H9 (cell line): ENCODE measurements around the gene BHLHA15. TPM values are rescaled to one million over a fixed set of nuclear protein-coding genes. Genes with fewer than 3 reads are reported as not detected.

Experiments used
- DNase-seq: peaks from one replicate; pipeline ENCODE4 v3.0.0-alpha.2; 2017
- H2AFZ ChIP-seq: one replicate; pipeline ENCODE4 v1.6.1; 2013; ENCODE audit warnings: mild to moderate bottlenecking, low read length, control low read depth, moderate library complexity
- H2AK5ac ChIP-seq: 2 replicates; pipeline ENCODE4 v1.6.1; 2013; ENCODE audit warnings: low read length, control low read depth, mixed read lengths; ENCODE audit not compliant: insufficient read length
- H2BK120ac ChIP-seq: one replicate; pipeline ENCODE4 v1.6.1; 2013; ENCODE audit warnings: low read depth, mild to moderate bottlenecking, low read length, control low read depth, inconsistent platforms; ENCODE audit not compliant: poor library complexity, severe bottlenecking
- H2BK12ac ChIP-seq: 2 replicates; pipeline ENCODE4 v1.6.1; 2013; ENCODE audit warnings: low read length, control low read depth, mixed read lengths, low read depth; ENCODE audit not compliant: insufficient read length
- H2BK15ac ChIP-seq: 2 replicates; pipeline ENCODE4 v1.6.1; 2013; ENCODE audit warnings: low read depth, low read length, control low read depth
- H2BK20ac ChIP-seq: one replicate; pipeline ENCODE4 v1.6.1; 2013; ENCODE audit warnings: low read depth, mild to moderate bottlenecking, low read length, control low read depth, inconsistent platforms; ENCODE audit not compliant: poor library complexity, severe bottlenecking
- H2BK5ac ChIP-seq: 2 replicates; pipeline ENCODE4 v1.6.1; 2013; ENCODE audit warnings: low read length, control low read depth, mixed read lengths; ENCODE audit not compliant: insufficient read length
- H3K14ac ChIP-seq: 2 replicates; pipeline ENCODE4 v1.6.1; 2013; ENCODE audit warnings: low read length, control low read depth; ENCODE audit not compliant: insufficient read depth
- H3K18ac ChIP-seq: 2 replicates; pipeline ENCODE4 v1.6.1; 2013; ENCODE audit warnings: low read depth, mild to moderate bottlenecking, mixed read lengths, low read length, control low read depth; ENCODE audit not compliant: insufficient read length
- H3K23ac ChIP-seq: 2 replicates; pipeline ENCODE4 v1.6.1; 2013; ENCODE audit warnings: low read length, control low read depth, mixed read lengths, low read depth; ENCODE audit not compliant: insufficient read length
- H3K23me2 ChIP-seq: 2 replicates; pipeline ENCODE4 v1.6.1; 2013; ENCODE audit warnings: low read depth, mild to moderate bottlenecking, mixed read lengths, low read length, control low read depth; ENCODE audit not compliant: insufficient read length, poor library complexity, severe bottlenecking
- H3K27ac ChIP-seq: 2 replicates; pipeline ENCODE4 v1.5.1; 2013; ENCODE audit warnings: low read length, control low read depth, mixed read lengths, low read depth; ENCODE audit not compliant: insufficient read length
- H3K27me3 ChIP-seq: 2 replicates; pipeline ENCODE4 v1.6.1; 2013; ENCODE audit warnings: low read length, control low read depth, inconsistent platforms; ENCODE audit not compliant: insufficient read depth
- H3K4ac ChIP-seq: 2 replicates; pipeline ENCODE4 v1.6.1; 2013; ENCODE audit warnings: low read depth, mild to moderate bottlenecking, control low read depth, inconsistent platforms, low read length, moderate library complexity
- H3K4me1 ChIP-seq: 2 replicates; pipeline ENCODE4 v1.6.1; 2013; ENCODE audit warnings: low read length, control low read depth, inconsistent platforms; ENCODE audit not compliant: insufficient read depth
- H3K4me2 ChIP-seq: 2 replicates; pipeline ENCODE4 v1.6.1; 2013; ENCODE audit warnings: low read length, control low read depth, mixed read lengths; ENCODE audit not compliant: insufficient read length, insufficient read depth
- H3K56ac ChIP-seq: 2 replicates; pipeline ENCODE4 v1.6.1; 2013; ENCODE audit warnings: low read depth, mild to moderate bottlenecking, mixed read lengths, low read length, control low read depth; ENCODE audit not compliant: insufficient read length
- H3K79me1 ChIP-seq: 2 replicates; pipeline ENCODE4 v1.6.1; 2013; ENCODE audit warnings: low read depth, mild to moderate bottlenecking, moderate library complexity, low read length, control low read depth, inconsistent platforms; ENCODE audit not compliant: insufficient read depth, poor library complexity, severe bottlenecking
- H3K79me2 ChIP-seq: 2 replicates; pipeline ENCODE4 v1.6.1; 2013; ENCODE audit warnings: low read length, control low read depth, inconsistent platforms; ENCODE audit not compliant: insufficient read depth
- H3K9ac ChIP-seq: 2 replicates; pipeline ENCODE4 v1.6.1; 2013; ENCODE audit warnings: low read length, control low read depth, mixed read lengths; ENCODE audit not compliant: insufficient read length; ENCODE audit errors: extremely low read depth
- H3K9me3 ChIP-seq: one replicate; pipeline ENCODE4 v1.6.1; 2013; ENCODE audit warnings: low read depth, low read length, inconsistent platforms; ENCODE audit not compliant: control insufficient read depth
- H3T11ph ChIP-seq: one replicate; pipeline ENCODE4 v1.6.1; 2013; ENCODE audit warnings: mild to moderate bottlenecking, low read length, control low read depth, inconsistent platforms
- H4K20me1 ChIP-seq: one replicate; pipeline ENCODE4 v1.6.1; 2013; ENCODE audit not compliant: control insufficient read depth, insufficient read length, insufficient read depth
- H4K5ac ChIP-seq: 2 replicates; pipeline ENCODE4 v1.6.1; 2013; ENCODE audit warnings: low read depth, mild to moderate bottlenecking, mixed read lengths, low read length, control low read depth; ENCODE audit not compliant: insufficient read length
- H4K8ac ChIP-seq: replicated peaks from 2 replicates; pipeline ENCODE4 v1.6.1; 2013; ENCODE audit warnings: low read length, control low read depth, mixed read lengths, low read depth; ENCODE audit not compliant: insufficient read length
- H4K91ac ChIP-seq: 2 replicates; pipeline ENCODE4 v1.6.1; 2013; ENCODE audit warnings: low read depth, mild to moderate bottlenecking, moderate library complexity, mixed read lengths, low read length, control low read depth; ENCODE audit not compliant: insufficient read length
- H3K27ac Mint-ChIP-seq, 3 experiments: 2 replicates in 2 of 3; 3 replicates in 1 of 3; pipeline ENCODE4 v1.8.0; 2020 to 2021; ENCODE audit warnings: mixed read lengths in 3 of 3, mild to moderate bottlenecking in 1 of 3, moderate library complexity in 1 of 3
- H3K27me3 Mint-ChIP-seq: 2 replicates; pipeline ENCODE4 v1.8.0; 2021; ENCODE audit warnings: low read depth, mild to moderate bottlenecking, moderate library complexity, mixed read lengths
- H3K36me3 Mint-ChIP-seq, 3 experiments: 2 replicates in 2 of 3; 3 replicates in 1 of 3; pipeline ENCODE4 v1.8.0; 2020 to 2021; ENCODE audit warnings: low read depth in 3 of 3, mixed read lengths in 3 of 3; ENCODE audit not compliant: insufficient read depth in 1 of 3
- H3K4me1 Mint-ChIP-seq, 2 experiments: 2 replicates each; pipeline ENCODE4 v1.8.0; 2020; ENCODE audit warnings: mixed read lengths in 2 of 2
- H3K4me3 Mint-ChIP-seq, 2 experiments: 2 replicates in 1 of 2; 3 replicates in 1 of 2; pipeline ENCODE4 v1.8.0; 2020 to 2021; ENCODE audit warnings: mild to moderate bottlenecking in 2 of 2, mixed read lengths in 2 of 2, moderate library complexity in 1 of 2
- H3K9me3 Mint-ChIP-seq, 2 experiments: 2 replicates in 1 of 2; 3 replicates in 1 of 2; pipeline ENCODE4 v1.8.0; 2020; ENCODE audit warnings: mild to moderate bottlenecking in 2 of 2, mixed read lengths in 2 of 2, moderate library complexity in 1 of 2
- CTCF ChIP-seq: fragments of 200-600 bp; sonication (generic); conservative IDR thresholded peaks from 3 replicates; pipeline ENCODE4 v1.8.0; 2021; ENCODE audit warnings: antibody characterized with exemption, mild to moderate bottlenecking
- WGBS: extraction: QIAGEN DNeasy Blood & Tissue Kit; methylation state at CpG from one replicate; pipeline ENCODE4 v1.1.7; 2013; ENCODE audit warnings: missing lambda C conversion rate, low lambda C conversion rate, mixed read lengths; ENCODE audit not compliant: insufficient read length; ENCODE audit errors: extremely low coverage; 5-methylcytosine and 5-hydroxymethylcytosine counted together
- total RNA-seq: library from RNA; stranded (reverse); gene quantifications from 2 replicates; pipeline ENCODE4 v1.2.1, GENCODE V29; 2021

Gene BHLHA15
- total RNA-seq, 1 experiment from 2014 or later, result 1.4 TPM

GRCh38 chr7:98170966-98171365 lies 40.3 kb upstream of the BHLHA15 start:
- TF ChIP-seq CTCF, result no peak
- WGBS, result no CpG with 5 or more reads among the region's 8 CpGs

More at GRCh38 chr7:98170966-98171365, 40.3 kb upstream of the BHLHA15 start:
- H4K20me1 ChIP-seq, result no peaks in the 10 kb centered on the region
- no peak overlapping the region for H3K23ac ChIP-seq
- H3K4me1 ChIP-seq, result no peaks in the 10 kb centered on the region
- H3K23me2 ChIP-seq, result no peaks in the 10 kb centered on the region
- no peak overlapping the region for H4K5ac ChIP-seq
- no peak overlapping the region for H2BK12ac ChIP-seq
- no peaks in the 10 kb centered on the region for H3K79me1 ChIP-seq
- Mint-ChIP-seq H3K4me1 (peaks cover 14 to 19% of the 10 kb centered on the region in 2 experiments), H3K27ac (peak overlapping the region in 2 of 3 experiments; percentile 7 to 38; a peak in 3 of 7 replicates), H3K36me3 (peaks cover 10 to 21% (median 13%) of the 10 kb centered on the region in 3 experiments; a peak in 6 of 7 replicates), H3K4me3 (no peak overlapping the region), H3K27me3 (no peaks in the 10 kb centered on the region), H3K9me3 (no peaks in the 10 kb centered on the region)
- no peak overlapping the region for H3K18ac ChIP-seq
- no peak overlapping the region for H3K56ac ChIP-seq
- H2AK5ac ChIP-seq, result no peak overlapping the region
- H3K4ac ChIP-seq, result no peak overlapping the region
- H2BK20ac ChIP-seq, result no peak overlapping the region
- H3K27ac ChIP-seq, result no peak overlapping the region
- H2BK120ac ChIP-seq, result no peak overlapping the region
- H3K9ac ChIP-seq, result no peak overlapping the region
- H2BK5ac ChIP-seq, result no peak overlapping the region
- no peaks in the 10 kb centered on the region for H3K79me2 ChIP-seq
- no peak overlapping the region for H2BK15ac ChIP-seq
- H3K14ac ChIP-seq, result no peak overlapping the region
- H3K4me2 ChIP-seq, result no peak overlapping the region
- DNase-seq, result no peak
- H3K9me3 ChIP-seq, result no peaks in the 10 kb centered on the region
- no peaks in the 10 kb centered on the region for H3K27me3 ChIP-seq
- H4K91ac ChIP-seq, result no peak overlapping the region
- no peak overlapping the region for H4K8ac ChIP-seq
- no peak overlapping the region for H2AFZ ChIP-seq
- H3T11ph ChIP-seq, result no peak overlapping the region
